Neutrophil (primary cell): Measurements from ENCODE around the gene ENTPD1.
"Not testable (repeated sequence)": the region's sequence is repeated elsewhere in the genome, so short reads cannot be mapped to it uniquely, and the experiment has no call there.

ENCODE experiments used
- H3K27ac ChIP-seq: fragments of 200-600 bp; sonication (generic); 2 replicates; pipeline ENCODE4 v1.5.1; 2016; ENCODE audit warnings: mild to moderate bottlenecking, moderate library complexity
- H3K27me3 ChIP-seq: fragments of 200-600 bp; sonication (generic); 2 replicates; pipeline ENCODE4 v1.6.0; 2016; ENCODE audit warnings: mild to moderate bottlenecking
- H3K36me3 ChIP-seq: fragments of 200-600 bp; sonication (generic); 2 replicates; pipeline ENCODE4 v1.5.1; 2017
- H3K4me1 ChIP-seq, 2 experiments: fragments of 200-600 bp in 1 of 2; sonication (generic) in 1 of 2; 1 replicate in 1 of 2; 2 replicates in 1 of 2; pipeline versions ENCODE4 v1.5.1 to v1.6.1; 2013 to 2016; ENCODE audit warnings: low read depth in 1 of 2, low read length in 1 of 2, mild to moderate bottlenecking in 1 of 2, moderate library complexity in 1 of 2; ENCODE audit not compliant: control insufficient read depth in 1 of 2, insufficient read depth in 1 of 2
- H3K4me3 ChIP-seq, 2 experiments: fragments of 200-600 bp in 1 of 2; sonication (generic) in 1 of 2; 1 replicate in 1 of 2; 2 replicates in 1 of 2; pipeline ENCODE4 v1.5.1; 2013 to 2016; ENCODE audit warnings: low read depth in 1 of 2, low read length in 1 of 2, mild to moderate bottlenecking in 1 of 2, moderate library complexity in 1 of 2
- H3K9me3 ChIP-seq: fragments of 200-600 bp; sonication (generic); 2 replicates; pipeline ENCODE4 v1.5.1; 2016
- TF ChIP-seq, protein P1 (sequence below): fragments of 200-600 bp; sonication (generic); IDR thresholded peaks from 2 replicates; pipeline ENCODE4 v1.5.1; 2016; ENCODE audit warnings: antibody characterized with exemption

Gene ENTPD1

DNA sequence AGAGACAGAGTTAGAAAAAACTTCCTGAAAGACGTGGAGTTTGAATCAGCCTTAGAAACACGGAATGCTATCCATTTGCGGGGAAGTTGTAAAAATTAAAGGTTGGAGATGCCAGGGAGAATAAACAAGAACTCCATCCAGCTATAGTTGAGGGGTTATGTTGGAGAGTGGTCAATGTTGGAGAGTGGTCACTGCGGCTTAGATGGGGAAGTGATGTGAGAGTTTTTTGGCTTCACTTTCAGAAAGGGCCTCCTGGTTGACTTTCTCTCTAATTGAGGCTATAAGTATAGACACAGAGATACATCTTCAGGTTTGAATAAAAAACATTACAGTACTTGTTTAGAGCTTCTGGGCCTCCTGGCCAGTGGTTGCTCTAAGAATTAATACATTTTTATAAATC lies 152.5 kb downstream of the ENTPD1 start:
- Histone ChIP-seq H3K4me1 (peaks cover 10 to 16% of the 10 kb centered on the region in 2 experiments), H3K27me3 (peaks cover 5% of the 10 kb centered on the region), H3K36me3 (no peaks in the 10 kb centered on the region), H3K9me3 (no peaks in the 10 kb centered on the region), H3K27ac (no peak overlapping the region), H3K4me3 (no peak overlapping the region)
- TF ChIP-seq, protein P1, sequence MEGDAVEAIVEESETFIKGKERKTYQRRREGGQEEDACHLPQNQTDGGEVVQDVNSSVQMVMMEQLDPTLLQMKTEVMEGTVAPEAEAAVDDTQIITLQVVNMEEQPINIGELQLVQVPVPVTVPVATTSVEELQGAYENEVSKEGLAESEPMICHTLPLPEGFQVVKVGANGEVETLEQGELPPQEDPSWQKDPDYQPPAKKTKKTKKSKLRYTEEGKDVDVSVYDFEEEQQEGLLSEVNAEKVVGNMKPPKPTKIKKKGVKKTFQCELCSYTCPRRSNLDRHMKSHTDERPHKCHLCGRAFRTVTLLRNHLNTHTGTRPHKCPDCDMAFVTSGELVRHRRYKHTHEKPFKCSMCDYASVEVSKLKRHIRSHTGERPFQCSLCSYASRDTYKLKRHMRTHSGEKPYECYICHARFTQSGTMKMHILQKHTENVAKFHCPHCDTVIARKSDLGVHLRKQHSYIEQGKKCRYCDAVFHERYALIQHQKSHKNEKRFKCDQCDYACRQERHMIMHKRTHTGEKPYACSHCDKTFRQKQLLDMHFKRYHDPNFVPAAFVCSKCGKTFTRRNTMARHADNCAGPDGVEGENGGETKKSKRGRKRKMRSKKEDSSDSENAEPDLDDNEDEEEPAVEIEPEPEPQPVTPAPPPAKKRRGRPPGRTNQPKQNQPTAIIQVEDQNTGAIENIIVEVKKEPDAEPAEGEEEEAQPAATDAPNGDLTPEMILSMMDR = no peak

GRCh38 chr10:95909561-95909960 lies 153.6 kb downstream of the ENTPD1 start:
- peaks cover 14 to 19% of the 10 kb centered on the region in 2 experiments for H3K4me1 ChIP-seq
- H3K27ac ChIP-seq = no peak overlapping the region
- no peaks in the 10 kb centered on the region for H3K36me3 ChIP-seq
- TF ChIP-seq, protein P1 = no peak
- H3K4me3 ChIP-seq = no peak overlapping the region
- peaks cover 5% of the 10 kb centered on the region for H3K27me3 ChIP-seq
- no peaks in the 10 kb centered on the region for H3K9me3 ChIP-seq

DNA sequence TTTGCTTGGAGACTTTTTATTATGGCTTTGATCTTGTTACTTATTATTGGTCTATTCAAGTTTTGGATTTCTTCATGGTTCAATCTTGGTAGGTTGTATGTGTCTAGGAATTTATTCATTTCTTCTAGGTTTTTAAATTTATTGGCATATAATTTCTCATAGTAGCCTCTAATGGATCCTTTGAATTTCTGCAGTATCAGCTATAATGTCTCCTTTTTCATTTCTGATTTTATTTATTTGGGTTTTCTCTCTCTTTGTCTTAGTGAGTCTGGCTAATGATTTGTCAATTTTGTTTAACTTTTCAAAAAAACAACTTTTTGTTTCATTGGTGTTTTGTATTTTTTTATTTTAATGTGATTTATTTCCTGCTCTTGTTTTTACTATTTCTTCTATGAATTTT lies 160.1 kb downstream of the ENTPD1 start:
- H3K4me3 ChIP-seq, H3K27me3 ChIP-seq, H3K36me3 ChIP-seq, H3K9me3 ChIP-seq, H3K4me1 ChIP-seq, H3K27ac ChIP-seq: not testable (repeated sequence)
